Astrocyte (in vitro differentiated cells and primary cell): ENCODE measurements around the gene DHFR2. TPM values are rescaled to one million over a fixed set of nuclear protein-coding genes. Genes with fewer than 3 reads are reported as not detected.

ENCODE experiments used
- DNase-seq: peaks from one replicate; pipeline ENCODE4 v3.0.0-alpha.2; 2010; ENCODE audit warnings: low read depth
- FAIRE-seq: peaks from 2 replicates; lab custom pipeline; 2011; peaks lifted over from hg19 to GRCh38; lab: Jason Lieb, UNC
- H2AFZ ChIP-seq: 2 replicates; pipeline ENCODE4 v1.6.0; 2012; ENCODE audit warnings: low read depth, low read length, inconsistent platforms
- H3K27ac ChIP-seq: 2 replicates; pipeline ENCODE4 v1.5.1; 2011; ENCODE audit warnings: low read depth, low read length, inconsistent platforms
- H3K27me3 ChIP-seq: 2 replicates; pipeline ENCODE4 v1.6.0; 2011; ENCODE audit warnings: low read length, inconsistent platforms; ENCODE audit not compliant: insufficient read depth
- H3K36me3 ChIP-seq: 2 replicates; pipeline ENCODE4 v1.5.1; 2011; ENCODE audit warnings: low read length, inconsistent platforms; ENCODE audit not compliant: insufficient read depth
- H3K4me1 ChIP-seq: 2 replicates; pipeline ENCODE4 v1.5.1; 2011; ENCODE audit warnings: low read length, inconsistent platforms; ENCODE audit not compliant: insufficient read depth
- H3K4me2 ChIP-seq: 2 replicates; pipeline ENCODE4 v1.6.0; 2012; ENCODE audit warnings: low read length, inconsistent platforms
- H3K4me3 ChIP-seq: 2 replicates; pipeline ENCODE4 v1.5.1; 2011; ENCODE audit warnings: low read depth, mild to moderate bottlenecking, low read length, inconsistent platforms; ENCODE audit not compliant: insufficient read depth
- H3K79me2 ChIP-seq: 2 replicates; pipeline ENCODE4 v1.6.0; 2012; ENCODE audit warnings: mild to moderate bottlenecking, low read length, inconsistent platforms; ENCODE audit not compliant: insufficient read depth
- H3K9ac ChIP-seq: 2 replicates; pipeline ENCODE4 v1.6.0; 2012; ENCODE audit warnings: mild to moderate bottlenecking, low read length, inconsistent platforms
- H3K9me3 ChIP-seq: 2 replicates; pipeline ENCODE4 v1.5.1; 2012; ENCODE audit warnings: low read depth, mild to moderate bottlenecking, low read length, inconsistent platforms; ENCODE audit not compliant: insufficient read depth
- H4K20me1 ChIP-seq: 2 replicates; pipeline ENCODE4 v1.6.0; 2012; ENCODE audit warnings: low read length, inconsistent platforms; ENCODE audit not compliant: insufficient read depth
- H3K27ac Mint-ChIP-seq: one replicate; pipeline ENCODE4 v1.8.0; 2021; ENCODE audit warnings: mild to moderate bottlenecking, mixed read lengths; ENCODE audit not compliant: unreplicated experiment
- H3K27me3 Mint-ChIP-seq: one replicate; pipeline ENCODE4 v1.8.0; 2021; ENCODE audit warnings: low read depth, mixed read lengths; ENCODE audit not compliant: unreplicated experiment
- H3K36me3 Mint-ChIP-seq: one replicate; pipeline ENCODE4 v1.8.0; 2021; ENCODE audit warnings: low read depth, mixed read lengths; ENCODE audit not compliant: unreplicated experiment
- H3K4me1 Mint-ChIP-seq: one replicate; pipeline ENCODE4 v1.8.0; 2021; ENCODE audit warnings: low read depth, mixed read lengths; ENCODE audit not compliant: unreplicated experiment
- H3K4me3 Mint-ChIP-seq: one replicate; pipeline ENCODE4 v1.8.0; 2021; ENCODE audit warnings: mild to moderate bottlenecking, moderate library complexity, mixed read lengths; ENCODE audit not compliant: unreplicated experiment
- H3K9me3 Mint-ChIP-seq: one replicate; pipeline ENCODE4 v1.8.0; 2021; ENCODE audit warnings: mild to moderate bottlenecking, mixed read lengths; ENCODE audit not compliant: unreplicated experiment
- CTCF ChIP-seq: IDR thresholded peaks from 2 replicates; pipeline ENCODE4 v1.5.1; 2011; ENCODE audit warnings: low read depth, mild to moderate bottlenecking, inconsistent platforms, low read length, moderate library complexity; ENCODE audit not compliant: insufficient read depth
- EZH2 ChIP-seq: IDR thresholded peaks from 2 replicates; pipeline ENCODE4 v1.6.1; 2012; ENCODE audit warnings: mild to moderate bottlenecking, low read length, inconsistent platforms; ENCODE audit not compliant: insufficient read depth
- total RNA-seq: library from RNA; stranded (reverse); gene quantifications from 2 replicates; pipeline ENCODE4 v1.2.1, GENCODE V29; 2021

Gene DHFR2
- total RNA-seq, 1 donor from 2014 or later, result 3.4 TPM

GRCh38 chr3:94092086-94092485, 29.4 kb upstream of the DHFR2 start:
- H3K27ac Mint-ChIP-seq, result no peak overlapping the region
- Histone ChIP-seq H3K36me3 (no peaks in the 10 kb centered on the region), H3K4me1 (no peaks in the 10 kb centered on the region), H3K79me2 (no peaks in the 10 kb centered on the region), H3K4me3 (no peak overlapping the region), H3K4me2 (no peak overlapping the region), H3K27ac (no peak overlapping the region), H3K9me3 (no peaks in the 10 kb centered on the region), H2AFZ (no peak overlapping the region), H3K9ac (no peak overlapping the region), H4K20me1 (no peaks in the 10 kb centered on the region), H3K27me3 (no peaks in the 10 kb centered on the region)
- H3K9me3 Mint-ChIP-seq, result no peaks in the 10 kb centered on the region
- no peaks in the 10 kb centered on the region for H3K27me3 Mint-ChIP-seq
- FAIRE-seq (no peak), DNase-seq (no peak)
- no peak overlapping the region for H3K4me3 Mint-ChIP-seq
- TF ChIP-seq CTCF (no peak), EZH2 (no peak)
- peaks cover 4% of the 10 kb centered on the region for H3K36me3 Mint-ChIP-seq
- no peaks in the 10 kb centered on the region for H3K4me1 Mint-ChIP-seq

GRCh38 chr3:94089126-94089525, 26.4 kb upstream of the DHFR2 start:
- H3K36me3 Mint-ChIP-seq, result peaks cover 8% of the 10 kb centered on the region
- H3K9ac ChIP-seq, result no peak overlapping the region
- H3K27ac ChIP-seq, result no peak overlapping the region
- no peaks in the 10 kb centered on the region for H3K27me3 ChIP-seq
- no peaks in the 10 kb centered on the region for H4K20me1 ChIP-seq
- H3K27me3 Mint-ChIP-seq, result no peaks in the 10 kb centered on the region
- H3K4me1 Mint-ChIP-seq, result no peaks in the 10 kb centered on the region
- H3K36me3 ChIP-seq, result peaks cover 4% of the 10 kb centered on the region
- H3K9me3 Mint-ChIP-seq, result no peaks in the 10 kb centered on the region
- no peak for FAIRE-seq
- H2AFZ ChIP-seq, result no peak overlapping the region
- no peak overlapping the region for H3K4me3 Mint-ChIP-seq
- H3K9me3 ChIP-seq, result no peaks in the 10 kb centered on the region
- TF ChIP-seq EZH2, result no peak
- TF ChIP-seq CTCF, result no peak
- no peaks in the 10 kb centered on the region for H3K4me1 ChIP-seq
- H3K79me2 ChIP-seq, result no peaks in the 10 kb centered on the region
- no peak for DNase-seq
- no peak overlapping the region for H3K4me3 ChIP-seq
- no peak overlapping the region for H3K4me2 ChIP-seq
- H3K27ac Mint-ChIP-seq, result no peak overlapping the region

- Histone ChIP-seq H4K20me1 (no peaks in the 10 kb centered on the region), H3K9me3 (no peaks in the 10 kb centered on the region), H3K36me3 (peaks cover 4% of the 10 kb centered on the region), H2AFZ (no peak overlapping the region), H3K27me3 (no peaks in the 10 kb centered on the region), H3K9ac (no peak overlapping the region), H3K79me2 (no peaks in the 10 kb centered on the region), H3K4me2 (no peak overlapping the region), H3K27ac (no peak overlapping the region), H3K4me3 (no peak overlapping the region), H3K4me1 (no peaks in the 10 kb centered on the region)
- TF ChIP-seq EZH2 (no peak), CTCF (no peak)
- Mint-ChIP-seq H3K9me3 (peaks cover under 1% of the 10 kb centered on the region), H3K27ac (no peak overlapping the region), H3K4me3 (no peak overlapping the region), H3K36me3 (peaks cover 5% of the 10 kb centered on the region), H3K27me3 (no peaks in the 10 kb centered on the region), H3K4me1 (peaks cover 2% of the 10 kb centered on the region)
- FAIRE-seq (no peak), DNase-seq (no peak)
Observed at GRCh38 chr3:94083261-94083660, 20.5 kb upstream of the DHFR2 start.
